Testis (tissue), 3 donors: ENCODE results near the gene PCSK2. TPM values are rescaled to one million over a fixed set of nuclear protein-coding genes. Genes with fewer than 3 reads are reported as not detected.

Experiments used
- DNase-seq: peaks from one replicate; pipeline ENCODE4 v3.0.0-alpha.2; 2019
- H3K27ac ChIP-seq, 2 donors: fragments of 200-600 bp; sonication (generic); one replicate each; pipeline ENCODE4 v1.5.1; 2019
- H3K27me3 ChIP-seq: fragments of 200-600 bp; sonication (generic); one replicate; pipeline ENCODE4 v1.5.1; 2019
- H3K36me3 ChIP-seq: fragments of 200-600 bp; sonication (generic); one replicate; pipeline ENCODE4 v1.5.1; 2017; ENCODE audit warnings: low read depth; ENCODE audit errors: missing control alignments
- H3K4me1 ChIP-seq: fragments of 200-600 bp; sonication (generic); one replicate; pipeline ENCODE4 v1.5.1; 2019
- H3K4me3 ChIP-seq, 2 donors: fragments of 200-600 bp; sonication (generic); one replicate each; pipeline ENCODE4 v1.5.1; 2017 to 2019
- H3K9me3 ChIP-seq: fragments of 200-600 bp; sonication (generic); one replicate; pipeline ENCODE4 v1.5.1; 2017
- POLR2A ChIP-seq: fragments of 450-650 bp; IDR thresholded peaks from one replicate; pipeline ENCODE4 v1.6.1; 2017; ENCODE audit warnings: antibody characterized with exemption, mild to moderate bottlenecking, moderate library complexity
- WGBS, 2 donors: methylation state at CpG; one replicate each; pipeline ENCODE4 v1.1.5; 2018; 5-methylcytosine and 5-hydroxymethylcytosine counted together
- intact Hi-C: fragments of 100-400 bp; cut with DNase I; formaldehyde crosslinking; loops from one replicate; pipeline ENCODE4 v1.15.1; 2023; ENCODE audit warnings: low total_unique reads
- polyA plus RNA-seq: library from polyadenylated mRNA; stranded (reverse); fragments of 350-450 nt; fragmentation: Illumina TruSeq; extraction: RNeasy Lipid Tissue Mini Kit (QIAGEN cat#74804); gene quantifications from one replicate; pipeline ENCODE4 v1.2.3, GENCODE V29; 2014; ENCODE audit warnings: low read depth, low replicate concordance; ENCODE audit not compliant: insufficient read depth
- total RNA-seq, 2 donors: library from RNA; depleted of rRNA; stranded (reverse); fragments of >200 nt; gene quantifications; one replicate each; pipeline ENCODE4 v1.2.3, GENCODE V29; 2016
- TF ChIP-seq, protein P1 (sequence below), 3 experiments: fragments of 450-650 bp in 2 of 3; fragments of 200-600 bp in 1 of 3; sonication (generic) in 1 of 3; IDR thresholded peaks; one replicate each; pipeline ENCODE4 v1.5.1; 2016 to 2019; ENCODE audit warnings: antibody characterized with exemption in 3 of 3, mild to moderate bottlenecking in 2 of 3, moderate library complexity in 1 of 3

PCSK2 gene
- total and polyA plus RNA-seq, 3 donors from 2014 or later, result 5.1 to 40.5 (median 11.7) TPM

GRCh38 chr20:17503301-17504065, 276.6 kb downstream of the PCSK2 start:
- 82 to 89% methylated on average over 6 of the region's 6 CpGs for WGBS, 2 donors
- DNase-seq, result no peak
- TF ChIP-seq, protein P1, sequence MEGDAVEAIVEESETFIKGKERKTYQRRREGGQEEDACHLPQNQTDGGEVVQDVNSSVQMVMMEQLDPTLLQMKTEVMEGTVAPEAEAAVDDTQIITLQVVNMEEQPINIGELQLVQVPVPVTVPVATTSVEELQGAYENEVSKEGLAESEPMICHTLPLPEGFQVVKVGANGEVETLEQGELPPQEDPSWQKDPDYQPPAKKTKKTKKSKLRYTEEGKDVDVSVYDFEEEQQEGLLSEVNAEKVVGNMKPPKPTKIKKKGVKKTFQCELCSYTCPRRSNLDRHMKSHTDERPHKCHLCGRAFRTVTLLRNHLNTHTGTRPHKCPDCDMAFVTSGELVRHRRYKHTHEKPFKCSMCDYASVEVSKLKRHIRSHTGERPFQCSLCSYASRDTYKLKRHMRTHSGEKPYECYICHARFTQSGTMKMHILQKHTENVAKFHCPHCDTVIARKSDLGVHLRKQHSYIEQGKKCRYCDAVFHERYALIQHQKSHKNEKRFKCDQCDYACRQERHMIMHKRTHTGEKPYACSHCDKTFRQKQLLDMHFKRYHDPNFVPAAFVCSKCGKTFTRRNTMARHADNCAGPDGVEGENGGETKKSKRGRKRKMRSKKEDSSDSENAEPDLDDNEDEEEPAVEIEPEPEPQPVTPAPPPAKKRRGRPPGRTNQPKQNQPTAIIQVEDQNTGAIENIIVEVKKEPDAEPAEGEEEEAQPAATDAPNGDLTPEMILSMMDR (IDR thresholded peaks at IDR 0.05), result no peak
- no peak for TF ChIP-seq POLR2A

DNA sequence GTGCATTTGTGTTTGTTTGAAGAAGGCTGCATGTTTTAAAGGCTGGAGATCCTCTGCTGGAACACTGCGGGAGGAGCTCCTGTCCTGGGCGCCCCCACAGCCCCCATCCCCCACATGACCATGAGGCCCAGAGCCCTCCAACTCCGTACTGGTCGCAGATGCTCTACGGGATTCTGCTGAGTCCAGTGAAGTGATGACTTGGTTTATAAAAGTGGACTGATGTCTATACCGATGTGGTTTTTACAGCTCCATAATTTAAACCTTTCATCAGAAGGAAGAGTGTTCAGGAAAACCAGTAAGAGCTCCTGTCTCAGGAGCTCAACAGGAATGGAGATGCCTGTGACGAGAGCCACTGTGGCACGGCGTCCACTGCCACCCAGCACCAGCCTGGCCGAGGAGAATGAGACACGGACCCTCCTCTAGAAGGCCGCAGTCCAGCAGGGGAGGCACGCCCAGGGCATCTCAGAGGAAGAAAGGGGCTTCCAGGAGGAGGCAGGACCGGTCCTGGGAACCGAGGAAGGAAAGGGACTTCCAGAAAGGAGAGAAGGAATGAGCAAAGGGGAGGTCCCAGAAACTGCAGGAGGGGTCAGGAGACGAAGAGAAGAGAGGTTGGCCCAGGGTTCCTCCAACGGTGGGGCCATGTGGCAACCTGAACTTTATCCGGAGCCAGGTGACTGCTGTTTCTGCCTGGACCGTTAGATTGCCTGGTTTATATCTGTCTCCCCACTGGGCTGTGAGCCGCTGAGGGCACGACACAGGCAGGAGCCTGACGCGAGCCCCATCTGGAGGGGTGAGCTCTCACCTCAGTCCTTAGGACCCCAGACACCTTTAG, 277.4 kb downstream of the PCSK2 start:
- H3K4me3 ChIP-seq, result no peak overlapping the region
- no peaks in the 10 kb centered on the region for H3K27me3 ChIP-seq
- peaks cover 8% of the 10 kb centered on the region for H3K4me1 ChIP-seq
- DNase-seq, result no peak
- no peak overlapping the region for H3K27ac ChIP-seq
- no peak for TF ChIP-seq POLR2A
- TF ChIP-seq, protein P1 (IDR thresholded peaks at IDR 0.05), result no peak
- WGBS, 2 donors, result 39 to 40% methylated on average over 23 of the region's 23 CpGs
- no peaks in the 10 kb centered on the region for H3K9me3 ChIP-seq
- no peaks in the 10 kb centered on the region for H3K36me3 ChIP-seq
- intact Hi-C loops, result no loop called here

More at GRCh38 chr20:17503301-17504065, 276.6 kb downstream of the PCSK2 start:
- H3K36me3 ChIP-seq, result no peaks in the 10 kb centered on the region
- H3K27me3 ChIP-seq, result no peaks in the 10 kb centered on the region
- H3K4me1 ChIP-seq, result peaks cover 8% of the 10 kb centered on the region
- H3K27ac ChIP-seq, result no peak overlapping the region
- intact Hi-C loops, result no loop called here
- no peak overlapping the region for H3K4me3 ChIP-seq
- no peaks in the 10 kb centered on the region for H3K9me3 ChIP-seq

- intact Hi-C loops, result no loop called here
- Histone ChIP-seq H3K27ac (peak overlapping the region in 1 of 2 donors; percentile 16), H3K4me3 (peak overlapping the region; percentile 43 to 58), H3K4me1 (peaks cover 8% of the 10 kb centered on the region), H3K36me3 (no peaks in the 10 kb centered on the region), H3K9me3 (no peaks in the 10 kb centered on the region), H3K27me3 (no peaks in the 10 kb centered on the region)
- TF ChIP-seq, protein P1 (IDR thresholded peaks at IDR 0.05), result peak; percentile 36 to 69 (median 42)
- no peak for TF ChIP-seq POLR2A
- WGBS, 2 donors, result 0% methylated on average over 4 to 30 of the region's 30 CpGs
- DNase-seq, result peak; percentile 60
These were observed 278.2 kb downstream of the PCSK2 start for GRCh38 chr20:17504898-17505635.

GRCh38 chr20:17505636-17506517, 279.0 kb downstream of the PCSK2 start:
- Histone ChIP-seq H3K36me3 (no peaks in the 10 kb centered on the region), H3K9me3 (no peaks in the 10 kb centered on the region), H3K4me1 (peaks cover 8% of the 10 kb centered on the region), H3K4me3 (peak overlapping the region; percentile 43 to 58), H3K27me3 (no peaks in the 10 kb centered on the region), H3K27ac (peak overlapping the region in 1 of 2 donors; percentile 16)
- 64 to 69% methylated on average over 18 to 19 of the region's 19 CpGs for WGBS, 2 donors
- no peak for DNase-seq
- intact Hi-C loops, result no loop called here
- no peak for TF ChIP-seq POLR2A
- TF ChIP-seq, protein P1 (IDR thresholded peaks at IDR 0.05), result no peak
